ENCODE results near the gene ZMIZ1.
A peak's percentile ranks its signal among the peaks of the same experiment; 100 is the strongest.

Gene ZMIZ1

GRCh38 chr10:79171504-79171903 is 102.7 kb downstream of the ZMIZ1 start:
- H3K79me1 ChIP-seq (ENCODE audit: low read length), result peaks cover 4% of the 10 kb centered on the region
- peak; percentile 60 for DNase-seq
- no peak overlapping the region for H3K9ac ChIP-seq (ENCODE audit: low read length)
- no peak overlapping the region for H3K23ac ChIP-seq (ENCODE audit: low read length)
- no peak overlapping the region for H2AK5ac ChIP-seq (ENCODE audit: low read length)
- WGBS (ENCODE audit: extremely low coverage, insufficient coverage, low lambda C conversion rate), result no CpG with 5 or more reads among the region's 5 CpGs
- H2BK120ac ChIP-seq (ENCODE audit: low read depth, low read length), result no peak overlapping the region
- H4K5ac ChIP-seq (ENCODE audit: low read length), result no peak overlapping the region
- no peak overlapping the region for H3K4ac ChIP-seq (ENCODE audit: low read depth, low read length)
- no peaks in the 10 kb centered on the region for H3K36me3 ChIP-seq (ENCODE audit: control insufficient read depth, insufficient read depth, low read length)
- H3K4me2 ChIP-seq (ENCODE audit: low read length), result no peak overlapping the region
- no peak overlapping the region for H4K8ac ChIP-seq (ENCODE audit: low read depth, low read length)
- H3K4me3 ChIP-seq (ENCODE audit: low read length), result no peak overlapping the region
- H2BK5ac ChIP-seq (ENCODE audit: low read length), result no peak overlapping the region
- H3K18ac ChIP-seq (ENCODE audit: low read length), result no peak overlapping the region
- H3K27me3 ChIP-seq (ENCODE audit: insufficient read depth, low read length, poor library complexity), result no peaks in the 10 kb centered on the region
- no peaks in the 10 kb centered on the region for H3K4me1 ChIP-seq (ENCODE audit: control insufficient read depth, low read depth, low read length)
- H2BK15ac ChIP-seq (replicated peaks; ENCODE audit: low read depth), result no peak overlapping the region
- no peak overlapping the region for H3K56ac ChIP-seq (ENCODE audit: low read length)
- H3K79me2 ChIP-seq (ENCODE audit: control insufficient read depth, insufficient read depth, low read length), result peaks cover 2% of the 10 kb centered on the region
- no peak overlapping the region for H3K27ac ChIP-seq (ENCODE audit: low read depth, low read length)

- no peak overlapping the region for H3K27ac ChIP-seq (ENCODE audit: low read depth, low read length)
These were observed 104.1 kb downstream of the ZMIZ1 start for GRCh38 chr10:79172881-79173280.

GRCh38 chr10:79173582-79174262 is 105.0 kb downstream of the ZMIZ1 start:
- Histone ChIP-seq H2BK120ac (ENCODE audit: low read depth, low read length) (no peak overlapping the region), H3K27ac (ENCODE audit: low read depth, low read length) (no peak overlapping the region), H3K18ac (ENCODE audit: low read length) (no peak overlapping the region), H3K36me3 (ENCODE audit: control insufficient read depth, insufficient read depth, low read length) (no peaks in the 10 kb centered on the region), H3K4ac (ENCODE audit: low read depth, low read length) (no peak overlapping the region), H2BK5ac (ENCODE audit: low read length) (no peak overlapping the region), H3K56ac (ENCODE audit: low read length) (no peak overlapping the region), H3K27me3 (ENCODE audit: insufficient read depth, low read length, poor library complexity) (no peaks in the 10 kb centered on the region), H3K4me3 (ENCODE audit: low read length) (no peak overlapping the region), H3K4me2 (ENCODE audit: low read length) (no peak overlapping the region), H3K23ac (ENCODE audit: low read length) (no peak overlapping the region), H3K79me2 (ENCODE audit: control insufficient read depth, insufficient read depth, low read length) (peaks cover 2% of the 10 kb centered on the region), H4K8ac (ENCODE audit: low read depth, low read length) (no peak overlapping the region), H3K79me1 (ENCODE audit: low read length) (peaks cover 10% of the 10 kb centered on the region), H4K5ac (ENCODE audit: low read length) (no peak overlapping the region), H2BK15ac (replicated peaks; ENCODE audit: low read depth) (no peak overlapping the region), H3K4me1 (ENCODE audit: control insufficient read depth, low read depth, low read length) (peaks cover 7% of the 10 kb centered on the region), H3K9ac (ENCODE audit: low read length) (no peak overlapping the region), H2AK5ac (ENCODE audit: low read length) (no peak overlapping the region)
- DNase-seq, result no peak
- WGBS (ENCODE audit: extremely low coverage, insufficient coverage, low lambda C conversion rate), result no CpG with 5 or more reads among the region's 10 CpGs

More at GRCh38 chr10:79172881-79173280, 104.1 kb downstream of the ZMIZ1 start:
- Histone ChIP-seq H3K79me2 (ENCODE audit: control insufficient read depth, insufficient read depth, low read length) (peaks cover 2% of the 10 kb centered on the region), H3K9ac (ENCODE audit: low read length) (no peak overlapping the region), H2AK5ac (ENCODE audit: low read length) (no peak overlapping the region), H3K27me3 (ENCODE audit: insufficient read depth, low read length, poor library complexity) (no peaks in the 10 kb centered on the region), H3K23ac (ENCODE audit: low read length) (no peak overlapping the region), H3K18ac (ENCODE audit: low read length) (no peak overlapping the region), H2BK5ac (ENCODE audit: low read length) (no peak overlapping the region), H3K4me2 (ENCODE audit: low read length) (no peak overlapping the region), H3K56ac (ENCODE audit: low read length) (no peak overlapping the region), H2BK15ac (replicated peaks; ENCODE audit: low read depth) (no peak overlapping the region), H3K36me3 (ENCODE audit: control insufficient read depth, insufficient read depth, low read length) (no peaks in the 10 kb centered on the region), H3K4me1 (ENCODE audit: control insufficient read depth, low read depth, low read length) (peaks cover under 1% of the 10 kb centered on the region), H3K4ac (ENCODE audit: low read depth, low read length) (no peak overlapping the region), H3K4me3 (ENCODE audit: low read length) (no peak overlapping the region), H4K5ac (ENCODE audit: low read length) (no peak overlapping the region), H2BK120ac (ENCODE audit: low read depth, low read length) (no peak overlapping the region), H4K8ac (ENCODE audit: low read depth, low read length) (no peak overlapping the region), H3K79me1 (ENCODE audit: low read length) (peaks cover 6% of the 10 kb centered on the region)
- no CpG with 5 or more reads among the region's 5 CpGs for WGBS (ENCODE audit: extremely low coverage, insufficient coverage, low lambda C conversion rate)
- DNase-seq, result no peak

GRCh38 chr10:79176052-79176501 is 107.3 kb downstream of the ZMIZ1 start:
- Histone ChIP-seq H4K8ac (ENCODE audit: low read depth, low read length) (no peak overlapping the region), H3K4me2 (ENCODE audit: low read length) (no peak overlapping the region), H3K18ac (ENCODE audit: low read length) (no peak overlapping the region), H3K9ac (ENCODE audit: low read length) (no peak overlapping the region), H3K27me3 (ENCODE audit: insufficient read depth, low read length, poor library complexity) (no peaks in the 10 kb centered on the region), H2BK120ac (ENCODE audit: low read depth, low read length) (no peak overlapping the region), H3K27ac (ENCODE audit: low read depth, low read length) (no peak overlapping the region), H3K79me2 (ENCODE audit: control insufficient read depth, insufficient read depth, low read length) (peaks cover 2% of the 10 kb centered on the region), H3K36me3 (ENCODE audit: control insufficient read depth, insufficient read depth, low read length) (no peaks in the 10 kb centered on the region), H3K4ac (ENCODE audit: low read depth, low read length) (no peak overlapping the region), H3K23ac (ENCODE audit: low read length) (no peak overlapping the region), H3K4me1 (ENCODE audit: control insufficient read depth, low read depth, low read length) (peaks cover 10% of the 10 kb centered on the region), H2BK5ac (ENCODE audit: low read length) (no peak overlapping the region), H4K5ac (ENCODE audit: low read length) (no peak overlapping the region), H3K4me3 (ENCODE audit: low read length) (no peak overlapping the region), H3K79me1 (ENCODE audit: low read length) (peaks cover 17% of the 10 kb centered on the region), H2AK5ac (ENCODE audit: low read length) (no peak overlapping the region), H2BK15ac (replicated peaks; ENCODE audit: low read depth) (no peak overlapping the region), H3K56ac (ENCODE audit: low read length) (no peak overlapping the region)
- DNase-seq, result no peak
- no CpG with 5 or more reads among the region's 10 CpGs for whole genome bisulfite sequencing (ENCODE audit: extremely low coverage, insufficient coverage, low lambda C conversion rate)

- Histone ChIP-seq H3K27me3 (ENCODE audit: insufficient read depth, low read length, poor library complexity) (no peaks in the 10 kb centered on the region), H3K4me2 (ENCODE audit: low read length) (no peak overlapping the region), H3K4me1 (ENCODE audit: control insufficient read depth, low read depth, low read length) (peaks cover 10% of the 10 kb centered on the region), H3K4ac (ENCODE audit: low read depth, low read length) (no peak overlapping the region), H4K8ac (ENCODE audit: low read depth, low read length) (no peak overlapping the region), H3K27ac (ENCODE audit: low read depth, low read length) (no peak overlapping the region), H4K5ac (ENCODE audit: low read length) (no peak overlapping the region), H3K4me3 (ENCODE audit: low read length) (no peak overlapping the region), H3K79me1 (ENCODE audit: low read length) (peaks cover 19% of the 10 kb centered on the region), H3K79me2 (ENCODE audit: control insufficient read depth, insufficient read depth, low read length) (peaks cover 2% of the 10 kb centered on the region), H2BK120ac (ENCODE audit: low read depth, low read length) (no peak overlapping the region), H2BK5ac (ENCODE audit: low read length) (no peak overlapping the region), H3K23ac (ENCODE audit: low read length) (no peak overlapping the region), H2BK15ac (replicated peaks; ENCODE audit: low read depth) (no peak overlapping the region), H3K56ac (ENCODE audit: low read length) (peak overlapping the region; percentile 25), H3K36me3 (ENCODE audit: control insufficient read depth, insufficient read depth, low read length) (no peaks in the 10 kb centered on the region), H3K18ac (ENCODE audit: low read length) (no peak overlapping the region), H3K9ac (ENCODE audit: low read length) (no peak overlapping the region), H2AK5ac (ENCODE audit: low read length) (no peak overlapping the region)
- WGBS (ENCODE audit: extremely low coverage, insufficient coverage, low lambda C conversion rate), result no CpG with 5 or more reads among the region's 18 CpGs
- no peak for DNase-seq
These were observed 108.3 kb downstream of the ZMIZ1 start for GRCh38 chr10:79176949-79177602.

Measured in mesendoderm (in vitro differentiated cells).